ENCODE measurements around the gene PYGB.

The PYGB gene

DNA sequence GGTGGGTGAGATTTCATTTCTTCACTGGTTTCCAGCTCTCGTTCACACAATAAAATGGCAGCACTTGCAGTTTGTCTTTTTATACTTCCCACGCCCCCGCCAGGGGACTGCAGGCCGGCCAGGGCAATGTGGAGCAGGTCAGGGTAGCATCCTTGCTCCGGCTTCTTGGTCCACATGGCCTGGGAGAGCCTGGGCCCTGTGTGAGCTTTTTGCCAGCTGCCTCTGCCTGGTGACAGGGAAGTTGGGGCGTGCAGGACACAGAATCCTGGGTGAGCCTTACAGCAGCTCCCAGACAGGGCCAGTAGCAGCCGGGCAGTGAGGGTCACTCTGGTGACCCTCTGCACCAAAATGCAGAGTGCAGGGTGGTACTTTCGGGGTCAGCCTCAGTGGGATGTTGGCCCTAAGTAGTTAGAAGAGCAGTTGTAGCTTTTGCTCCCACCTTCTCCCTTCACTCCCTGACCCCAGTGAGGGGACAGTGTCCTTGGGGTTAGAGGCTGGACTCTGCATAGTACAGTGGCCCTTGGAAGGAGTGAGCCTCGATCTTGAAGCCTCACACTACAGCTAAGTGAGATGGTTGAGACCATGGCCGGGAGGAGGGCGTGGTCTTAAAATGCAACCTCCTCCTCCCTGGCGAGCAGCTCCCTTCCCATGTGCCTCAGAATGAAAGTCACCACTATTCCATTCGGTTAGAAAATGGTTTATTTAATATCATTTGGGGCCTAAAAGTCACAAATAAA, 23.8 kb downstream of the PYGB start:
- no peak for DNase-seq

DNA sequence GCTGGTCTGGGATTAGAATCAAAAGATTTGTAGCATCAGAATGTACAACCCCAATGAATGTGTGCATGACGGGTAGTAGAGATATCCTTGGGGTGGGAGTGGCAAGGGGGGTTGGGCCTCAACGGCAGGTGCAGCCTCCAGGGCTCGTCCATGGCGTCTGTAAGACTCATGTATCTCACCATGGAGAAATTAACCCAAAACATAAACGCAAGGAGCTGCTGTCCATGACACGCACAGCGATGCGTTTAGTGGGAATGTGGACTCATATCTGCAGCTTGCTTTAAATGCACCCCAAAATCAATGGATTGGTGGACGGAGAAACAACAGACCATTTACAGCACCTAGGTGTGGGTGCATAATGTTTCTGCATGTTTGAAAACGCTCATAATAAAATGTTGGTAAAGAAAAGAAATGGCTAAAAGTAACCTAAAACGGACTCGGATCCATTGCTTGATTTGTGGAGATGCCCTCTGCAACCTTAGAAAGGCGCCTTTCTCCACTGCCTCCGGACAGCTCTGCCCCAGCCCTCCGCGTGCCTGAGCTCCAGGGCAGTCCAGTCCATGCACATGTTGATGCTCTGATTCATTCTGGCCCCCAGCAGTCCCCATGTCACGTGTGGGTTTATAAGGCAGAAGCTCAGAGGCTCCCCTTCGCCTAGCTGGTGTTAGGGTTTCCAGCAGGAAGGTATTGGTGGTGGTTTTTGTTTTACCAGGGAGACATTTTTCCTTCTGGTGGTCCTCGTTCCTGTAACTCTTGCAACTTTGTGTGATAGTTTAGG, 24.5 kb downstream of the PYGB start:
- DNase-seq: no peak

DNA sequence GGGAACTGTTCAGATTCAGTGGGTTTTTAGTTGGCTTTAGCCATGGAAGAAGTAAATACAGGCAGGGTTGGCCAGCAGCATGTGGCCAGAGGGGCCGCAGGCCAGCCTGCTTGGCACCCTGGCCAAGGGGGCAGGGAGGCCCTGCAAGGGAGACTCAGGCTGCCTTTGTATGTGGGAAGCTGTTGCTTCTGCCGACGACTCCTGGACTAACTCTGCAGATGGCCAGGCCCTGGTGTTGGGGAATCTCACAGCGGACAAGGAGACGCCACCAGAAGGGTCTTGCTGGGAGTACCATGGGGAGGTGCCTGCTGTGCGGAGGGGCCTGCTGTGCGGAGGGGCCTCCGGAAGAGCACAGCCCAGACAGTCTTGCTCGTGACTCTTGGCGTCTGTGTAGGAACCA, 25.2 kb downstream of the PYGB start:
- no peak for DNase-seq

GRCh38 chr20:25273541-25274358, 25.9 kb downstream of the PYGB start:
- DNase-seq: no peak

GRCh38 chr20:25274481-25274880, 26.6 kb downstream of the PYGB start:
- DNase-seq: no peak

- DNase-seq: no peak
Measured at GRCh38 chr20:25274891-25275812, 27.3 kb downstream of the PYGB start.

DNA sequence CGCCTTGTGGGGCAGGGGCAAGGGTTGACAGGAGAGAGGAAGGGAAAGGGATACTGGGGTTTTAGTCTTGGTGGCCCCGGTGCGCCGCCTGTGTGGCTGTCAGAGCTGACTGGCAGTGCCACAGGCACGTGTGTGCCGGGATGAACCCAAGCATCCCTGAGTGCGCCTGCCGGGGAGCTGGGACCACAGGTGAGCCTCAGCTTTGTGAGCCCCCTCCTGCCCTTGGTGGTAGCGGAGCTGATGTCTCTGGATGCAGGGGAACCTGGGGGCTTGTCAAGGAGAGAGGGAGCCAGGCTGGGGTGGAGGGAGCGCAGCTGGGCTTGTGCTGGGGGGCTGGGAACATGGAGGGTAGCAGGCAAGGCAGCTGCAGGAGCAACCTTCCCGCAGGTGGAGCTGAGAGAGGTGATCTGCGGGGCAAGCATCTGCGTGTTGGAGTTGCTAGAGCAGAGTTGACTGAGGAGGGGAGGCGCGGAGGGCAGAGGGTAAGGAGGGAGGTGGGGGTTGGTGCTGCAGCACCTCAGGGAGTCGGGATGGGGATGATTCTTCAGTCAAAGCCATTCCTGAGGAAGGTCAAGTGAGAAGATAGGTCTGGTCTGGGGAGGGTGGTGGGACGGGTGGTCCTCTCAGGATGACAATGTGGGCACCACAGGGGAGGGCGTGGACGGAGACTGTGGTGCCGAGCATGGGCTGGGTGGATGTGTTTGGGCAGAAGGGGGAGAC, 28.1 kb downstream of the PYGB start:
- DNase-seq: no peak

DNA sequence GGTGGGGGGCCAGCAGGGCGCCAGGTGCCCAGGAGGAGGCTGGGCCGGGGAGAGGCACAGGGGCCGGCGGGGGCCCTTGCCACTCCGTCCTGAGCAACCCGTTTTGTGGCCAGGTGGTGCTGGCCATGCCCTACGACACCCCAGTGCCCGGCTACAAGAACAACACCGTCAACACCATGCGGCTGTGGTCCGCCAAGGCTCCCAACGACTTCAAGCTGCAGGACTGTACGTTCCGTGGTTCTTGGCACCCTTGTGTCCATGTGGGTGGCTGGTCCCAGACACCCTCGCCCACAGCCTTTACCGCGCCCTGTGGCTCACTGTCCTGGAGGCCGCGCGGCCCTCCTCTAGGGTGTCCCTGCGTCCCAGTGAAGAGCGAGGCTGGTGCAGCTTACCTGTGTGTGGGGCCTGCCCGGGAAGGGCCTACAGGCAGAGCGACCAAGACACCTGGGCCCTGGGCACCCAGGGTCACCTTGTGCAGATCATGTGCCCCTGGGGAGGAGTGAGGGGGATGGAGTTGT, 28.7 kb downstream of the PYGB start:
- DNase-seq: no peak

DNA sequence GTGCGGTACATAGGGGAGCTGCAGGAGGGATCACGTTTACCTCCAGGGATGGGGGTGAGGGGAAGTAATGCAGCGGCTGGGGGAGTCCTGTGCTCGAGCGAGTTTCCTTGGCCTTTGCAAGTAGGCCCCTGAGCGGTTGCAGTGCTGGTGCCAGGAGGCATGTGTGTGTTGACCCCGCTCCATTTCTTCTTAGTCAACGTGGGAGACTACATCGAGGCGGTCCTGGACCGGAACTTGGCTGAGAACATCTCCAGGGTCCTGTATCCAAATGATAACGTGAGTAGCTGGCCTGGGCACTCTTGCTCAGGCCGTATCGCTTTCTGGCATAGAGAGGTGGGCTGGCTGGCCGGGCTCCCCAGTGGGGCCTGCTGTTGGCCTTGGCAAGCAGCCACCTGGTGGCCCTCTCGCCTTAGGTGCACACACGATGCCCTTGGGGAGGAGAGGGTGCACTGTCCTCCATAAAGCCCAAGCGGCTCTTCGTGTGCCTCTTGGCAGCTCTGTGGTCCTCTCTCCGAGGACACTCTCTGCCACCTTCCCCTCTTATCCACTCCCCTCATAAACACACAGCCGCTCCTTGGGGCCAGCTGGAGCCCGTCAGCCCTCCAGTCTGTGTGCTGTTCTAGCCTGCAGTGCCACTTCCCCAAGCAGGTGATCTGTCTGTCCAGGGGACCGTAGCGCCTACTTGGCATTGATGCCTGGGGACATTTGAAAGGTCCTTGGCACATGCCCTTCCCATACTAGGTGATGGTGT, 29.3 kb downstream of the PYGB start:
- DNase-seq: no peak

DNA sequence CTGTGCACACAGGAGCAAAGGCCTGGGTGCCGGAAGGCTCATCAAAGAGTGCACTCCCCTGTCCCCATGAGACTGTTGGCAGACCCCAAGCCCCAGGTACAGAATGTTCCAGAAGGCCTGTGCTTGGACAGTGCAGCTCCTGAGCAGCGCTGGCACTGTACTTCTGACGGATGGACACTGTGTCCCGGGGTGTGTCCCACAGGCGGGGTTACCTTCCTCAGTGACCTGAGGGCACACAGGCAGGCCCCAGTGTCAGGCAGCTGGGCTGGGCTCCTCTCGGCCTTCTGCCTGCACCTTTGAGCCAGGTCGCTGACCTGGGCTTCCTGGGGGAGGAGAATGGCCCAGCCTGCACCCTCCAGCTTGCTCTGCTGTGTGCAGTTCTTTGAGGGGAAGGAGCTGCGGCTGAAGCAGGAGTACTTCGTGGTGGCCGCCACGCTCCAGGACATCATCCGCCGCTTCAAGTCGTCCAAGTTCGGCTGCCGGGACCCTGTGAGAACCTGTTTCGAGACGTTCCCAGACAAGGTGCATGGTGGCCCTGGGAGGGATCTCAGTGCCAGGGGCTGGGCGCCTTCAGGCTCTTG, 30.1 kb downstream of the PYGB start:
- DNase-seq: no peak

DNA sequence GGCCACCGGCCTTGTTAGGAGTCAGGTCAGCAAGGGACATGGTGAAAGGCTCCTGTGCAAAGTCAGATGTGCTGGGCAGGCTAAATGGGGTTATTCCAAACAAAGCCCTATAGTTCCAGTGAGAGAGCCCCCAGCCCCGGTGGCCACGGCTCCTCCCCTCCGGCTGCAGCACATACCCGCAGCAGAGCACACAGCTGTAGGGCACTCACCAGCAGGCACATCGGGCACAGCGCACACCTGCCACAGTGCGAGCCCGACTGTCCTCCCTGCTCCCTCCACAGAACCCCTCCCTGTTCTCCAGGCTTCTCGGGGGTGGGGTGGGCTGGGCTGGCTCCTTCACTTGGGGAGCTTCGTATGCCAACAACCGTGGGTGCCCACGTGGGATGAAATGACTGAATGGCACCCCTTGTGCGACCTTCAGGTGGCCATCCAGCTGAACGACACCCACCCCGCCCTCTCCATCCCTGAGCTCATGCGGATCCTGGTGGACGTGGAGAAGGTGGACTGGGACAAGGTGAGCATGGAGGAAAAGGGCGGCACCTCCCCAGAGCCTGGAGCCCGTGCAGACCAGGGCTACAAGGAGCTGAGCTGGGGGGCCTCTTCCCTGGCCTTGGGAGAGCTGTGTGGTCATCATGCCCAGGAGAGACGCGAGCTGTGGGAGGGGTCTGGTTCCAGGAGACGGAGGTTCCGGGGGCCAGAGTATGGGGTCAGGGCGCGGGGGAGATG, 30.9 kb downstream of the PYGB start:
- no peak for DNase-seq

DNA sequence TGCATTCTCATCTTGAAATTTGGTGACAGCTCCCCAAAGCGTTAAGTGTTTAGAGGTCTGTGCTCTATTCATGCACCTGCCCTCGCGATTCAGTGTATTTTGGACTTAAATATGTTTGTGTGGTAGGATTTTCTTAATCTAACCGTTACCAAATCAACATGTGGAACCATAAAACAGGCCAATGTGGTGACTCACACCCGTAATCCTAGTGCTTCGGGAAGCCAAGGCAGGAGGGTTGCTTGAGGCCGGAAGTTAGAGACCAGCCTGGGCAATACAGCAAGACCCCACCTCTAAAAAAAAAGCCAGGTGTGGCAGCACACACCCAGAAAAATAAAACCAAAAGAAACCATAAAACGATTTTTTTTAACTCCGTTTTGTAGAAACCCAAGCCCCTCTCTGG, 31.5 kb downstream of the PYGB start:
- DNase-seq: no peak

GRCh38 chr20:25280051-25280573, 32.2 kb downstream of the PYGB start:
- peak; percentile 91 for DNase-seq

- no peak for DNase-seq
Measured at GRCh38 chr20:25280574-25281535, 33.0 kb downstream of the PYGB start.

DNA sequence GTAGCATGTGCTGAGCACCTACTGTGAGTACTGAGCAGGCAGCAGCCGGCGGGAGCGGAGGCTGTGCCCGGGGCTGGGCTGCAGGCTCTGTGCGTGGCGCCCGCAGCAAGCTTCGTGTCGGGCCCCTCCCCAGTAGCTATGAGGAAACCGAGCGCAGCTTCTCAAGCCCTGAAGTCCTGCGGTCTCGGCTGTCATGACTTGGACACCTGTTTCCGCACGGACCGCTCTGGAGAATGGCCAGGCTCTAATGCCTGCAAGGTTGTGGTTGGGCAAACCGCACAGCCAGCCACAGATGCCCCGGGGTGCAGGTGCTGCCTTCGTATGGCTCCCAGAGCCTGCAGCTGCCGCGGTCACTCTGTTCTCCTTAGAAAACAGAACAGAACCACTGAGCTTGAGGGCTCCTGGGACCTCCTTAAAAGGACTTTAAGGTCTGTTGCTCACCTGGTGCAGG, 33.7 kb downstream of the PYGB start:
- no peak for DNase-seq

- peak; percentile 22 for DNase-seq
Measured at GRCh38 chr20:25282034-25282781, 34.3 kb downstream of the PYGB start.

DNA sequence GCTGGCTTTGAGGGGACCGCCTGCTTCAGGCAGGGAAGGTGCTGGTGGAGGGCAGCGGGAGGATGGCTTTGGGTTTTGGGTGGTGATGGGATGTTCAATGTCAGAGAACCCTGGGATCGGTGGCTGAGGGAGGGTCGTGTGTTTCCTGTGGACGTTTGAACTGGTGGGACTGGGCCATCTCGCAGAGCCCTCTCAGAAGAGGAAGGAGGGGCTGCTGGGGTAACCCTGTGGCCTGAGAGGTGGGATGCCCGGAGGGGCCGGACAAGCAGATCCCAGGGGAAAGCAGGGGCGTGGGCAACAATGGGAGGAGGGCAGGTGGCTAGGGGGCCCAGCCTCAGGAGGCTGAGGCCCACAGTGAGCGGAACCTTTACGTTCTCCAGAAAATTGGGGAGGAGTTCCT, 34.9 kb downstream of the PYGB start:
- DNase-seq: no peak
